Esophagus muscularis mucosa (tissue), 4 donors: ENCODE measurements around the gene LGALS1. TPM values are rescaled to one million over a fixed set of nuclear protein-coding genes. Genes with fewer than 3 reads are reported as not detected.

Experiments
- DNase-seq: peaks from one replicate; pipeline ENCODE4 v3.0.0-alpha.2; 2017; ENCODE audit errors: extremely low spot score
- H3K27ac ChIP-seq, 4 donors: fragments of 200-600 bp; sonication (generic); replicated peaks in 1 of 4; 1 replicate in 3 of 4; 2 replicates in 1 of 4; pipeline ENCODE4 v1.5.1; 2016 to 2019; ENCODE audit warnings: mild to moderate bottlenecking in 1 of 4
- H3K27me3 ChIP-seq, 4 donors: fragments of 200-600 bp; sonication (generic); one replicate each; pipeline versions ENCODE4 v1.5.1 to v1.6.0; 2016 to 2019
- H3K36me3 ChIP-seq, 4 donors: fragments of 200-600 bp; sonication (generic); one replicate each; pipeline ENCODE4 v1.5.1; 2016 to 2019
- H3K4me1 ChIP-seq, 4 donors: fragments of 200-600 bp; sonication (generic); one replicate each; pipeline ENCODE4 v1.5.1; 2016 to 2019
- H3K4me3 ChIP-seq, 4 donors: fragments of 200-600 bp; sonication (generic); 1 replicate in 2 of 4; 2 replicates in 2 of 4; pipeline ENCODE4 v1.5.1; 2016 to 2019; ENCODE audit warnings: mild to moderate bottlenecking in 4 of 4, moderate library complexity in 1 of 4
- H3K9me3 ChIP-seq, 4 donors: fragments of 200-600 bp; sonication (generic); 1 replicate in 3 of 4; 2 replicates in 1 of 4; pipeline ENCODE4 v1.5.1; 2016 to 2019
- EP300 ChIP-seq: sonication (generic); formaldehyde crosslinking; IDR thresholded peaks from one replicate; pipeline ENCODE4 v1.6.1; 2017; ENCODE audit warnings: antibody characterized with exemption
- POLR2A ChIP-seq: fragments of 450-650 bp; IDR thresholded peaks from one replicate; pipeline ENCODE4 v1.6.1; 2017; ENCODE audit warnings: antibody characterized with exemption, moderate library complexity, mild to moderate bottlenecking, low read depth
- POLR2AphosphoS5 ChIP-seq, 2 donors: sonication (generic); formaldehyde crosslinking; IDR thresholded peaks; one replicate each; pipeline ENCODE4 v1.6.1; 2017; ENCODE audit warnings: antibody characterized with exemption in 2 of 2
- WGBS: methylation state at CpG from one replicate; pipeline ENCODE4 v1.1.5; 2018; 5-methylcytosine and 5-hydroxymethylcytosine counted together
- intact Hi-C: fragments of 100-400 bp; cut with DNase I; formaldehyde crosslinking; loops from one replicate; pipeline ENCODE4 v1.15.1; 2023
- total RNA-seq, 4 donors: library from RNA; depleted of rRNA; stranded (reverse); fragments of >200 nt; gene quantifications; one replicate each; pipeline versions ENCODE4 v1.1.0 to v1.2.1, GENCODE V29; 2016
- TF ChIP-seq, protein P1 (sequence below), 3 experiments: fragments of 200-600 bp in 2 of 3; fragments of 450-650 bp in 1 of 3; sonication (generic) in 2 of 3; IDR thresholded peaks; one replicate each; pipeline ENCODE4 v1.5.1; 2017 to 2019; ENCODE audit warnings: antibody characterized with exemption in 3 of 3, mild to moderate bottlenecking in 2 of 3, moderate library complexity in 1 of 3

LGALS1 gene
- total RNA-seq, 4 donors from 2014 or later = 710 to 1,112 (median 1,021) TPM

DNA sequence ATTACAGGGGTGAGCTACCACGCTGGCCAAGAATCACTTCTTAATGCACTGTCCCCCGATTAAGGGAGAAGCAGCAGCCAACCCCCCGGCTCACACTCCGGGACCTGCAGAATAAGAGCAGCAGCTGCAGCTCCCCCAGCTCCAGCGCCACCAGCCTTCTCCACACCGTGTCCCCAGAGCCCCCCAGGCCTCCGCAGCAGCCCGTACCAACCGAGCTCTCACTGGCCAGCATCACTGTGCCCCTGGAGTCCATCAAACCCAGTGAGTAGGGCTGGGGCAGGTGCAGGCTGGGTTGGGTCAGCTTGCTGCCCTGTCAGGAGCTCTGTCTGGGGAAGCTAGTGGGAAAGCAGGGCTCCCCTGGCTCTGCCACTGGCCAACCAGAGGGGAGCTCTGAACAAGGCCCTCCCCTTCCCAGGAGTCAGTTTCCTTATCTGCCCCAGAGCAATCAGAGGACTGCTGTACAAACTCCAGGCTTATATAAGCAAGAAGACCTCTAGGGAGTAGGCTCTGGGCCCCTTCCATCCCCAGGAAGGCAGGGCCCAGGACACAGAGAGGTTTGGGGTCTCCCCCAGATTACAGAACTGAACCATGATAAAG is 44.5 kb upstream of the LGALS1 start:
- peaks cover 43 to 55% (median 49%) of the 10 kb centered on the region in 4 donors for H3K4me1 ChIP-seq
- TF ChIP-seq EP300 = no peak
- no peak for TF ChIP-seq POLR2A
- TF ChIP-seq, protein P1, sequence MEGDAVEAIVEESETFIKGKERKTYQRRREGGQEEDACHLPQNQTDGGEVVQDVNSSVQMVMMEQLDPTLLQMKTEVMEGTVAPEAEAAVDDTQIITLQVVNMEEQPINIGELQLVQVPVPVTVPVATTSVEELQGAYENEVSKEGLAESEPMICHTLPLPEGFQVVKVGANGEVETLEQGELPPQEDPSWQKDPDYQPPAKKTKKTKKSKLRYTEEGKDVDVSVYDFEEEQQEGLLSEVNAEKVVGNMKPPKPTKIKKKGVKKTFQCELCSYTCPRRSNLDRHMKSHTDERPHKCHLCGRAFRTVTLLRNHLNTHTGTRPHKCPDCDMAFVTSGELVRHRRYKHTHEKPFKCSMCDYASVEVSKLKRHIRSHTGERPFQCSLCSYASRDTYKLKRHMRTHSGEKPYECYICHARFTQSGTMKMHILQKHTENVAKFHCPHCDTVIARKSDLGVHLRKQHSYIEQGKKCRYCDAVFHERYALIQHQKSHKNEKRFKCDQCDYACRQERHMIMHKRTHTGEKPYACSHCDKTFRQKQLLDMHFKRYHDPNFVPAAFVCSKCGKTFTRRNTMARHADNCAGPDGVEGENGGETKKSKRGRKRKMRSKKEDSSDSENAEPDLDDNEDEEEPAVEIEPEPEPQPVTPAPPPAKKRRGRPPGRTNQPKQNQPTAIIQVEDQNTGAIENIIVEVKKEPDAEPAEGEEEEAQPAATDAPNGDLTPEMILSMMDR (IDR thresholded peaks at IDR 0.05) = no peak
- no peak for TF ChIP-seq POLR2AphosphoS5 (IDR thresholded peaks at IDR 0.05)
- intact Hi-C loops = no loop called here
- 96% methylated on average over 7 of the region's 9 CpGs for WGBS
- H3K27ac ChIP-seq = no peak overlapping the region
- no peaks in the 10 kb centered on the region for H3K27me3 ChIP-seq
- no peak overlapping the region for H3K4me3 ChIP-seq
- DNase-seq = no peak
- no peaks in the 10 kb centered on the region for H3K9me3 ChIP-seq
- H3K36me3 ChIP-seq = peaks cover 0 to 61% (median 45%) of the 10 kb centered on the region in 4 donors

DNA sequence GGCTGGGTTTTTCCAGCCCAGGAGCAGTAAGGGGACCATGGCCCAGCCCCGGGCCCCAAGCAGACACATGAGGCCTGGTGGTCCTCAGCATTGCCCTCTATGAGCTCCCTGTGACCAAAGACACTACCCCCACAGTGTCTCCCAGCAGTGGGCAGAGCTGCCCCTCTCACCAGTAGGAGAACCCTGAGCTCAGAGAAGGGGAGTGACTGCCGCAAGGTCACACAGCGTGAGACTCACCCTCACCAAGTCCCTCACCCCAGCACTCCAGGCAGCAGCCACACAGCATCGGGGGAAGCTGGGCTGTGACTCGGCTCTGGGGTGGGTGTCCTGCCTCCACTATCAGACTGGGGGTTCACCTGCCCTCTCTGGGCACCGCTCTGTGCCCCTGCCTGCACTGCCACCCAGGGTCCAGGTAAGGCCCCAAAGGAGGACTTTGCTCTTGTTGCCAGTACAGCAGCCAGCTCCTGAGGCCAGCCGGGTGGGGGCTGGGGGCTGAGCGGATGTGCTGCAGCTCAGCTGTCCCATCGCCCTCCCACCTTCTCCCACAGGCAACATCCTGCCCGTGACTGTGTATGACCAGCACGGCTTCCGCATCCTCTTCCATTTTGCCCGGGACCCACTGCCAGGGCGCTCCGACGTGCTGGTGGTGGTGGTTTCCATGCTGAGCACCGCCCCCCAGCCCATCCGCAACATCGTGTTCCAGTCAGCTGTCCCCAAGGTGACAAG is 43.8 kb upstream of the LGALS1 start:
- 89% methylated on average over 17 of the region's 19 CpGs for WGBS
- H3K27me3 ChIP-seq = no peaks in the 10 kb centered on the region
- no peaks in the 10 kb centered on the region for H3K9me3 ChIP-seq
- H3K27ac ChIP-seq = peak overlapping the region in 1 of 4 donors; percentile 81
- intact Hi-C loops = no loop called here
- H3K36me3 ChIP-seq = peaks cover 0 to 54% (median 41%) of the 10 kb centered on the region in 4 donors
- TF ChIP-seq POLR2A (no peak), POLR2AphosphoS5 (IDR thresholded peaks at IDR 0.05) (no peak), EP300 (no peak)
- TF ChIP-seq, protein P1 (IDR thresholded peaks at IDR 0.05) = no peak
- no peak overlapping the region for H3K4me3 ChIP-seq
- peaks cover 38 to 48% (median 43%) of the 10 kb centered on the region in 4 donors for H3K4me1 ChIP-seq
- no peak for DNase-seq

DNA sequence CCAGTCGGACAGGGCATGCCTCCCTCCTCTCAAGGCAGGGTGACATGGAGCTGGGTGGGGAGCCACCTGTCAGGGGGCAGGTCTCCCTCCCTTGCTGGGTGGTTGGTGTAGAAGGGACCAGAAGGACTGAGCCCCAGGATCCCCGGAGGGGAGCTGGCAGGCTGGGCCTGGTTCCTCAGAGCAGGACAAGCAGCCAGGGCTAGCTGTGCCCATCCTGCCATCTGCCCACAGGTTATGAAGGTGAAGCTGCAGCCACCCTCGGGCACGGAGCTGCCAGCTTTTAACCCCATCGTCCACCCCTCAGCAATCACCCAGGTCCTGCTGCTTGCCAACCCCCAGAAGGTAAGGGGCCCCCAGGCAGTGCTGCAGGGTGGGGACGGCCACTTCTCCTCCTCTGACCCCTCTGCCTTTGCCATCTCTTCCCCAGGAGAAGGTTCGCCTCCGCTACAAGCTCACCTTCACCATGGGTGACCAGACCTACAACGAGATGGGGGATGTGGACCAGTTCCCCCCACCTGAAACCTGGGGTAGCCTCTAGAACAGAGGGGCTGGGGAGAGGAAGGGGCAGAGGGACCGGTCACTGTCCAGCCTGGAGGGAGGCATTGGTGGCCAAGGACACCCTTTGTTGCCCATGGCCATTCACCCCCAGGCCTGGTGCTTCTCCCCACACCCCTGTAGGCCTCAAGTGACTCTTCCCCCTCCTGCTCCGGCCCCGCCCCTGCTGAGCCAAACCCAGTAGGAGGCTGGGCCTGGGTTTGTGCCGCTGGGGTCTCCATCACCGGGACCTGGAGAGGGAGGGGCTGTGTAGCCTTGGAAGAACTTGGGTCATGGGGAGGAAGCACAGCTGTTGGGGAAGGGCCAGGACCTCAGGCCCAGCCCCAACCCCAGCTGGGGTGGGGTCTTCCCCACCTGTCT is 43.0 kb upstream of the LGALS1 start:
- peak overlapping the region; percentile 53 to 85 (median 76) for H3K27ac ChIP-seq
- WGBS = 80% methylated on average over 1 of the region's 14 CpGs
- DNase-seq = no peak
- H3K4me3 ChIP-seq = no peak overlapping the region
- intact Hi-C loops = no loop called here
- no peaks in the 10 kb centered on the region for H3K9me3 ChIP-seq
- H3K4me1 ChIP-seq = peaks cover 30 to 40% (median 34%) of the 10 kb centered on the region in 4 donors
- no peak for TF ChIP-seq POLR2A
- TF ChIP-seq, protein P1 (IDR thresholded peaks at IDR 0.05) = no peak
- TF ChIP-seq EP300 = no peak
- TF ChIP-seq POLR2AphosphoS5 (IDR thresholded peaks at IDR 0.05) = no peak
- H3K27me3 ChIP-seq = no peaks in the 10 kb centered on the region
- H3K36me3 ChIP-seq = peaks cover 0 to 52% (median 41%) of the 10 kb centered on the region in 4 donors

DNA sequence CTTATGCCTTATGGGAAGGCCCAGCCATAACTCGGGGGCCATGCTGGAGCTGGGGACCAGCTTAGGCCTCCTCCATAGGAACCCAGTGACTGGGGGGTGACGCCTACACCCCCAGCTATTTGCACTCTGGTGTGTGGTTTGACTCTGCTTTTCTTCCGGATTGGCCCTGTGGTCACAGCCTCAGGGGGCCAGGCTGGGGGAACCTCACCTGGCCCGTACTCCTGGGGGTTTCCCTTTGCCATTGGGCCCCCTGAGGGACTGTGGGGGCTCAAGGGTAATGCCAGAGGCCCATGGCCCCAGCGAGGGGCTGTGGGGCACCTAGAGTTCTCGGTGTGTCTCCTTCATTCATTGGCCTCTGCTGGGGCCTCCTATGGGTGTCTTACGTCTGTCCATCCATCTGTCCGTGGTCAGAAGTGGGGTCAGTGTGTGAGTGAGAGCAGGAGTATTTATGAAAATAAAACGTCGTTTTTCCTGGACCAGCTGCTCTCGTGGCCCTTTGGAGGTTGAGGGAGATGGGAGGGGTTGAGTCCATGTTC is 42.3 kb upstream of the LGALS1 start:
- no peak for DNase-seq
- 24% methylated on average over 5 of the region's 11 CpGs for WGBS
- Histone ChIP-seq H3K4me3 (peak overlapping the region; percentile 20 to 46 (median 27)), H3K9me3 (no peaks in the 10 kb centered on the region), H3K4me1 (peaks cover 28 to 36% (median 32%) of the 10 kb centered on the region in 4 donors), H3K36me3 (peaks cover 0 to 47% (median 41%) of the 10 kb centered on the region in 4 donors), H3K27me3 (no peaks in the 10 kb centered on the region), H3K27ac (peak overlapping the region; percentile 53 to 85 (median 76))
- intact Hi-C loops = no loop called here
- TF ChIP-seq POLR2A (no peak), EP300 (no peak), POLR2AphosphoS5 (IDR thresholded peaks at IDR 0.05) (no peak)
- TF ChIP-seq, protein P1 (IDR thresholded peaks at IDR 0.05) = no peak
